ENCODE measurements around the gene CEP97. TPM values are rescaled to one million over a fixed set of nuclear protein-coding genes. Genes with fewer than 3 reads are reported as not detected.
"Not testable (repeated sequence)": the region's sequence is repeated elsewhere in the genome, so short reads cannot be mapped to it uniquely, and the experiment has no call there.

The CEP97 gene
- total RNA-seq, 1 donor from 2014 or later, result 10.8 TPM

GRCh38 chr3:101695779-101696372 is 28.5 kb upstream of the CEP97 start:
- Mint-ChIP-seq H3K4me1 (ENCODE audit: unreplicated experiment) (peaks cover 3% of the 10 kb centered on the region), H3K27me3 (ENCODE audit: unreplicated experiment) (no peaks in the 10 kb centered on the region), H3K4me3 (ENCODE audit: unreplicated experiment) (no peak overlapping the region), H3K27ac (ENCODE audit: unreplicated experiment) (no peak overlapping the region), H3K36me3 (ENCODE audit: unreplicated experiment) (no peaks in the 10 kb centered on the region), H3K9me3 (ENCODE audit: unreplicated experiment) (no peaks in the 10 kb centered on the region)
- peak; percentile 77 for TF ChIP-seq CTCF (IDR thresholded peaks at IDR 0.05)
- no peak for DNase-seq (ENCODE audit: extremely low spot score, unreplicated experiment)

- no peak for DNase-seq (ENCODE audit: extremely low spot score, unreplicated experiment)
- Mint-ChIP-seq H3K4me3 (ENCODE audit: unreplicated experiment) (no peak overlapping the region), H3K36me3 (ENCODE audit: unreplicated experiment) (no peaks in the 10 kb centered on the region), H3K4me1 (ENCODE audit: unreplicated experiment) (no peaks in the 10 kb centered on the region), H3K9me3 (ENCODE audit: unreplicated experiment) (no peaks in the 10 kb centered on the region), H3K27ac (ENCODE audit: unreplicated experiment) (no peak overlapping the region), H3K27me3 (ENCODE audit: unreplicated experiment) (no peaks in the 10 kb centered on the region)
- TF ChIP-seq CTCF (IDR thresholded peaks at IDR 0.05), result no peak
These were observed 22.4 kb upstream of the CEP97 start for GRCh38 chr3:101701696-101702634.

- no peak for TF ChIP-seq CTCF (IDR thresholded peaks at IDR 0.05)
- Mint-ChIP-seq H3K9me3 (ENCODE audit: unreplicated experiment) (no peaks in the 10 kb centered on the region), H3K27me3 (ENCODE audit: unreplicated experiment) (peaks cover under 1% of the 10 kb centered on the region), H3K4me1 (ENCODE audit: unreplicated experiment) (no peaks in the 10 kb centered on the region), H3K4me3 (ENCODE audit: unreplicated experiment) (no peak overlapping the region), H3K27ac (ENCODE audit: unreplicated experiment) (no peak overlapping the region), H3K36me3 (ENCODE audit: unreplicated experiment) (no peaks in the 10 kb centered on the region)
- no peak for DNase-seq (ENCODE audit: extremely low spot score, unreplicated experiment)
These were observed 21.7 kb upstream of the CEP97 start for GRCh38 chr3:101702726-101703125.

- Mint-ChIP-seq H3K4me1 (ENCODE audit: unreplicated experiment) (no peaks in the 10 kb centered on the region), H3K36me3 (ENCODE audit: unreplicated experiment) (no peaks in the 10 kb centered on the region), H3K9me3 (ENCODE audit: unreplicated experiment) (no peaks in the 10 kb centered on the region), H3K27ac (ENCODE audit: unreplicated experiment) (no peak overlapping the region), H3K27me3 (ENCODE audit: unreplicated experiment) (peaks cover 4% of the 10 kb centered on the region), H3K4me3 (ENCODE audit: unreplicated experiment) (no peak overlapping the region)
- TF ChIP-seq CTCF (IDR thresholded peaks at IDR 0.05), result no peak
- no peak for DNase-seq (ENCODE audit: extremely low spot score, unreplicated experiment)
These were observed 21.2 kb upstream of the CEP97 start for GRCh38 chr3:101703169-101703568.

GRCh38 chr3:101704639-101705038 is 19.8 kb upstream of the CEP97 start:
- H3K4me3 Mint-ChIP-seq (ENCODE audit: unreplicated experiment); H3K9me3 Mint-ChIP-seq (ENCODE audit: unreplicated experiment); H3K36me3 Mint-ChIP-seq (ENCODE audit: unreplicated experiment); DNase-seq (ENCODE audit: extremely low spot score, unreplicated experiment); H3K27ac Mint-ChIP-seq (ENCODE audit: unreplicated experiment); H3K4me1 Mint-ChIP-seq (ENCODE audit: unreplicated experiment): not testable (repeated sequence)
- peaks cover 15% of the 10 kb centered on the region for H3K27me3 Mint-ChIP-seq (ENCODE audit: unreplicated experiment)

Data from osteocyte (in vitro differentiated cells).